Upper lobe of left lung (tissue), 6 donors: ENCODE results near the gene CAMK1D. TPM values are rescaled to one million over a fixed set of nuclear protein-coding genes. Genes with fewer than 3 reads are reported as not detected.
"Not testable (repeated sequence)": the region's sequence is repeated elsewhere in the genome, so short reads cannot be mapped to it uniquely, and the experiment has no call there.

ENCODE experiments used
- ATAC-seq, 2 donors: fragments of 200-7000 bp; cut with Tn5 transposase; one replicate each; pipeline ENCODE4 v1.9.1; 2022; ENCODE audit warnings: mild to moderate bottlenecking in 2 of 2, moderate library complexity in 2 of 2; ENCODE audit not compliant: low FRiP score in 2 of 2
- DNase-seq, 2 donors: peaks; one replicate each; pipeline ENCODE4 v3.0.0-alpha.2; 2019 to 2020
- H3K27ac ChIP-seq, 4 donors: fragments of 200-600 bp; sonication (generic); one replicate each; pipeline ENCODE4 v1.5.1; 2016 to 2019
- H3K27me3 ChIP-seq, 4 donors: fragments of 200-600 bp; sonication (generic); one replicate each; pipeline ENCODE4 v1.5.1; 2017 to 2019
- H3K36me3 ChIP-seq, 4 donors: fragments of 200-600 bp; sonication (generic); one replicate each; pipeline ENCODE4 v1.5.1; 2016 to 2019
- H3K4me1 ChIP-seq, 4 donors: fragments of 200-600 bp; sonication (generic); one replicate each; pipeline ENCODE4 v1.5.1; 2018 to 2019
- H3K4me3 ChIP-seq, 4 donors: fragments of 200-600 bp; sonication (generic); one replicate each; pipeline ENCODE4 v1.5.1; 2017 to 2019; ENCODE audit warnings: mild to moderate bottlenecking in 2 of 4, moderate library complexity in 1 of 4
- H3K9me3 ChIP-seq, 4 donors: fragments of 200-600 bp; sonication (generic); one replicate each; pipeline ENCODE4 v1.5.1; 2018 to 2019
- CTCF ChIP-seq, 6 experiments: fragments of 450-650 bp in 4 of 6; fragments of 200-600 bp in 2 of 6; sonication (generic) in 2 of 6; IDR thresholded peaks; one replicate each; pipeline ENCODE4 v1.5.1; 2016 to 2019; ENCODE audit warnings: antibody characterized with exemption in 6 of 6
- EP300 ChIP-seq, 4 donors: sonication (generic); formaldehyde crosslinking; IDR thresholded peaks; one replicate each; pipeline ENCODE4 v1.5.1; 2017; ENCODE audit warnings: antibody characterized with exemption in 4 of 4, control low read depth in 2 of 4
- POLR2A ChIP-seq, 4 donors: fragments of 450-650 bp; IDR thresholded peaks; one replicate each; pipeline ENCODE4 v1.5.1; 2016 to 2017; ENCODE audit warnings: antibody characterized with exemption in 4 of 4, mild to moderate bottlenecking in 2 of 4
- POLR2AphosphoS5 ChIP-seq, 2 donors: sonication (generic); formaldehyde crosslinking; IDR thresholded peaks; one replicate each; pipeline ENCODE4 v1.5.1; 2017; ENCODE audit warnings: antibody characterized with exemption in 2 of 2
- WGBS, 2 donors: methylation state at CpG; one replicate each; pipeline ENCODE4 v1.1.5; 2017 to 2018; 5-methylcytosine and 5-hydroxymethylcytosine counted together
- total RNA-seq, 6 donors: library from RNA; depleted of rRNA in 4 of 6; stranded (reverse); fragments of >200 nt in 4 of 6; gene quantifications; one replicate each; pipeline versions ENCODE4 v1.1.0 to v1.2.1, GENCODE V29; 2016 to 2021
- donor health status: DM: no; HTN: no; CAD: no; lungs with moderate emphysema.
- donor health status: DM: no; HTN: yes; CAD: no; lungs with severe emphysema.

The CAMK1D gene
- total RNA-seq, 6 donors from 2014 or later: 6.2 to 29.2 (median 19.0) TPM

GRCh38 chr10:12740813-12741212, 391.5 kb downstream of the CAMK1D start:
- H3K27ac ChIP-seq: no peak overlapping the region
- WGBS, 2 donors: 71 to 85% methylated on average over 3 of the region's 3 CpGs
- no peak overlapping the region for H3K4me3 ChIP-seq
- H3K27me3 ChIP-seq: no peaks in the 10 kb centered on the region
- no peak for TF ChIP-seq CTCF (IDR thresholded peaks at IDR 0.05)
- H3K9me3 ChIP-seq: no peaks in the 10 kb centered on the region
- H3K36me3 ChIP-seq: no peaks in the 10 kb centered on the region
- H3K4me1 ChIP-seq: no peaks in the 10 kb centered on the region
- no peak for ATAC-seq
- no peak for DNase-seq

DNA sequence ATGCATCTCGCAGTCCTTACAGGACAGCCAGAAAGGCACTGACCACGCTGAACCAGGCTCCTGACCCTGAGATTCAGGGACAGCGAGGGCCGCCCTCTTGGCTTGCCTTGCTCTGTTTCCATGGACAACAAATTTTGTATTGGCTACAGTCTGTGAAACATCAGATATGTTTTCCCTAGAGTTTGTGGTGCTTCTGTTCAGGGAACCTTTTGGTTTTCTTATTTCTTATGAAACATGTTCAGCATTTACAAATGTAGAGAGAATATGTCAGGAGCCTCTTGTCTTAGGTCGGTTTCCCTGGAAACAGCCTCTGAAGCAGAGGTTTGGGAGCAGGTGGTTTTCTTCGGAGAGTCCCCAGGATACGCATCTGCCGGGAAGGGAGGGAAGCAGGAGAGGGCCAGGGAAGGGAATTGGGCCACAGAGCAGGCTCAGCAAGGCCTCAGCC, 392.0 kb downstream of the CAMK1D start:
- Histone ChIP-seq H3K4me1 (no peaks in the 10 kb centered on the region), H3K27me3 (no peaks in the 10 kb centered on the region), H3K36me3 (no peaks in the 10 kb centered on the region), H3K27ac (no peak overlapping the region), H3K4me3 (no peak overlapping the region), H3K9me3 (no peaks in the 10 kb centered on the region)
- TF ChIP-seq POLR2A (IDR thresholded peaks at IDR 0.05): no peak
- no peak for TF ChIP-seq POLR2AphosphoS5 (IDR thresholded peaks at IDR 0.05)
- TF ChIP-seq CTCF (IDR thresholded peaks at IDR 0.05): no peak
- no peak for TF ChIP-seq EP300 (IDR thresholded peaks at IDR 0.05)
- DNase-seq (no peak), ATAC-seq (peak; percentile 42 to 89)
- WGBS, 2 donors: 73 to 82% methylated on average over 8 of the region's 8 CpGs

DNA sequence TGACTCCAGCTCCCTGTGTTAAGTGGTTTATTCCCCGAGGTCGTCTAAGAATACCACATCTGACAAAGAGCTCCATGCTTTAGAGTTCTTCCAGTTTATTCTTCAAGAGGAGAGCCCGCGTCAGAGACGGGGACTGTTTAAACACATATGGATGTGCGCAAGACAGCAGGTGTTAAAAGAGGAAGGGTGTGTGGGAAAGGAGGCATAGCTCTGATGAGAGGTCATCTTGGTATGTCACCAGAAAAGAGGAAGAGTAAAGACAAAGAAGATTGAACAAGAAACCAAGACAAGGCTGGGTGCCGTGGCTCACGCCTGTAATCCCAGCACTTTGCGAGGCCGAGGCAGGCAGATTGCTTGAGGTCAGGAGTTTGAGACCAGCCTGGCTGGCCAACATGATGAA, 393.4 kb downstream of the CAMK1D start:
- ATAC-seq: peak in 1 of 2 donors; percentile 40
- no peaks in the 10 kb centered on the region for H3K4me1 ChIP-seq
- H3K27me3 ChIP-seq: no peaks in the 10 kb centered on the region
- no peak overlapping the region for H3K27ac ChIP-seq
- no peak for DNase-seq
- TF ChIP-seq POLR2AphosphoS5 (IDR thresholded peaks at IDR 0.05): no peak
- TF ChIP-seq POLR2A (IDR thresholded peaks at IDR 0.05): no peak
- TF ChIP-seq EP300 (IDR thresholded peaks at IDR 0.05): no peak
- no peak for TF ChIP-seq CTCF (IDR thresholded peaks at IDR 0.05)
- peak overlapping the region in 1 of 4 donors; percentile 4 for H3K4me3 ChIP-seq
- H3K36me3 ChIP-seq: no peaks in the 10 kb centered on the region
- H3K9me3 ChIP-seq: no peaks in the 10 kb centered on the region
- WGBS, 2 donors: 71 to 86% methylated on average over 10 of the region's 10 CpGs

DNA sequence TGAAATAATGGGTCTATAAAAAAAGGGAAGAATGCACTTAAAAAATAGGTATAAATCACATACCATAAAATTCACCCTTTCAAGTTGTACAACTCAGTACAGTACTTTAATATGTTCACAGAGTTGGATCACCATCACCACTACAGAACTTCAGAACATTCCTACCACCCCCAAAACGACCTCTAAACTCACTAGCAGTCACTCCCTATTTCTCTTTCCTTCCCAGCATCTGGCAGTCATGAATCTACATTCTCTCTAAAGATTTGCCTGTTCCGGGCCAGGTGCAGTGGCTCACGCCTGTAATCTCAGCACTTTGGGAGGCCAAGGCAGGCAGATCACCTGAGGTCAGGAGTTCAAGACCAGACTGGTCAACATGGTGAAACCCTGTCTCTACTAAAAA, 394.1 kb downstream of the CAMK1D start:
- not testable (repeated sequence) for H3K36me3 ChIP-seq, H3K9me3 ChIP-seq, H3K27me3 ChIP-seq, H3K4me1 ChIP-seq, DNase-seq, H3K27ac ChIP-seq, H3K4me3 ChIP-seq, ATAC-seq
- 77 to 84% methylated on average over 3 of the region's 3 CpGs for WGBS, 2 donors

DNA sequence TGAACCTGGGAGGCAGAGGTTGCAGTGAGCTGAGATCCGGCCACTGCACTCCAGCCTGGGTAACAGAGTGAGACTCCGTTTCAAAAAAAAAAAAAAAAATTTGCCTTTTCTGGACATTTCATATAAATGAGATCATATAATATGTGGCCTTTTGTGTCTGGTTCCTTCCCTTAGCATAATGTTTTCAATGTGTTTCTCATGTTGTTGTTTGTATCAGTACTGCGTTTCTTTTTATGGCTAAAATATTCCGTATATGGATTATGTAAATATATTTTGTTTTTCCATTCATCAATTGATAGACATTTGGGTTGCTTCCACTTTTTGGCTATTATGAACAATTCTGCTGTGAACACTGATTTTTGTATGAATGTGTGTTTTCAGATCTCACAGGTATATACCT, 394.6 kb downstream of the CAMK1D start:
- TF ChIP-seq CTCF (IDR thresholded peaks at IDR 0.05): no peak
- no peak for TF ChIP-seq EP300 (IDR thresholded peaks at IDR 0.05)
- no peak for TF ChIP-seq POLR2AphosphoS5 (IDR thresholded peaks at IDR 0.05)
- no peak for TF ChIP-seq POLR2A (IDR thresholded peaks at IDR 0.05)
- Histone ChIP-seq H3K9me3 (no peaks in the 10 kb centered on the region), H3K4me1 (no peaks in the 10 kb centered on the region), H3K4me3 (no peak overlapping the region), H3K27ac (no peak overlapping the region), H3K36me3 (no peaks in the 10 kb centered on the region), H3K27me3 (no peaks in the 10 kb centered on the region)
- no peak for DNase-seq
- no peak for ATAC-seq
- 90 to 94% methylated on average over 4 of the region's 4 CpGs for WGBS, 2 donors
